Measurements from ENCODE around the gene SPI1. TPM values are rescaled to one million over a fixed set of nuclear protein-coding genes. Genes with fewer than 3 reads are reported as not detected.
A peak's percentile ranks its signal among the peaks of the same experiment; 100 is the strongest.

SPI1 gene
- total RNA-seq, 1 donor from 2014 or later: not detected

DNA sequence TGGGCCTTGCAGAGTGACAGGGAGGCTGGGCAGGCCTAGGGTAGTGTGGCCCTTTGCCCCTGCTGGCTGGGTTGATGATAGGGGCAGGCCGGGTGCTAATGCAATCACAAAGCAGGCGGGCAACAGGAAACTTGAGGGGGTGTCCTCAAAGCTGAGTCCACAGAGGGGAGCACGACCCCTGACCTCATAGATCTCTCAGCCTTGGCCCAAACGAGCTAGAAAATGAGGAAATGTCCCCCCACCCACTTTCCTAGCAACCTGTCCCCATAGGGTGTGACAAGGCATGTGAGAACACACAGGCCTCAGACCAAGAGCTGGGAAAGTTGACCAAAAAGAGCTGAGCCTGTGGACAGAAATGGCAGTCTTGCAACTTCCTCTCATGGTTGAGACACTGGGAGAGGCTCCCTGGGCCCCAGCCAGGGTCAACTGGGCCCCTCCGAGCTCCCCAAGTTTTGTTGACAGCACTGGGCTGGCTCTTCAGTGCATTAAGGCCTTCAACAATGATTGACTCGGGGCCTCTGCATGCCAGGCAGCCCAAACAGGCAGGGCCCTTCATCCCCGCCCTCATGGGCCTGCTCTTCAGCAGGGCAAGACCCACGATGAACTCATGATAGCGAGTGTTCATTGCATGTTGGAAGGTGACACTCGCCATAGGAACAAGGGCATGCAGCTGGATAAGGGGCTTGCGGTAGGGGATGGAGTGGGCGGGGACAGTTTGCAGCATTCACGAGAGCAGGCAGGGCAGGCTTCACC, 9.8 kb upstream of the SPI1 start:
- Histone ChIP-seq H3K27me3 (no peaks in the 10 kb centered on the region), H3K4me2 (no peak overlapping the region), H3K4me3 (no peak overlapping the region), H3K79me2 (ENCODE audit: low read depth) (no peaks in the 10 kb centered on the region), H3K9me3 (ENCODE audit: low read depth) (no peaks in the 10 kb centered on the region), H4K20me1 (ENCODE audit: low read depth) (no peaks in the 10 kb centered on the region), H3K36me3 (no peaks in the 10 kb centered on the region), H3K9ac (no peak overlapping the region), H2AFZ (replicated peaks) (no peak overlapping the region), H3K27ac (no peak overlapping the region), H3K4me1 (no peaks in the 10 kb centered on the region), H3F3A (ENCODE audit: low read depth) (no peaks in the 10 kb centered on the region)
- Mint-ChIP-seq H3K36me3 (no peaks in the 10 kb centered on the region), H3K4me3 (no peak overlapping the region), H3K9me3 (no peaks in the 10 kb centered on the region), H3K27ac (no peak overlapping the region), H3K4me1 (no peaks in the 10 kb centered on the region), H3K27me3 (ENCODE audit: insufficient read depth, low read depth) (peaks cover under 1% of the 10 kb centered on the region)
- DNase-seq (ENCODE audit: low spot score): no peak
- TF ChIP-seq EZH2phosphoT487 (IDR thresholded peaks at IDR 0.05) (no peak), EZH2 (IDR thresholded peaks at IDR 0.05) (no peak)
- TF ChIP-seq, protein P1, sequence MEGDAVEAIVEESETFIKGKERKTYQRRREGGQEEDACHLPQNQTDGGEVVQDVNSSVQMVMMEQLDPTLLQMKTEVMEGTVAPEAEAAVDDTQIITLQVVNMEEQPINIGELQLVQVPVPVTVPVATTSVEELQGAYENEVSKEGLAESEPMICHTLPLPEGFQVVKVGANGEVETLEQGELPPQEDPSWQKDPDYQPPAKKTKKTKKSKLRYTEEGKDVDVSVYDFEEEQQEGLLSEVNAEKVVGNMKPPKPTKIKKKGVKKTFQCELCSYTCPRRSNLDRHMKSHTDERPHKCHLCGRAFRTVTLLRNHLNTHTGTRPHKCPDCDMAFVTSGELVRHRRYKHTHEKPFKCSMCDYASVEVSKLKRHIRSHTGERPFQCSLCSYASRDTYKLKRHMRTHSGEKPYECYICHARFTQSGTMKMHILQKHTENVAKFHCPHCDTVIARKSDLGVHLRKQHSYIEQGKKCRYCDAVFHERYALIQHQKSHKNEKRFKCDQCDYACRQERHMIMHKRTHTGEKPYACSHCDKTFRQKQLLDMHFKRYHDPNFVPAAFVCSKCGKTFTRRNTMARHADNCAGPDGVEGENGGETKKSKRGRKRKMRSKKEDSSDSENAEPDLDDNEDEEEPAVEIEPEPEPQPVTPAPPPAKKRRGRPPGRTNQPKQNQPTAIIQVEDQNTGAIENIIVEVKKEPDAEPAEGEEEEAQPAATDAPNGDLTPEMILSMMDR (IDR thresholded peaks at IDR 0.05): no peak

DNA sequence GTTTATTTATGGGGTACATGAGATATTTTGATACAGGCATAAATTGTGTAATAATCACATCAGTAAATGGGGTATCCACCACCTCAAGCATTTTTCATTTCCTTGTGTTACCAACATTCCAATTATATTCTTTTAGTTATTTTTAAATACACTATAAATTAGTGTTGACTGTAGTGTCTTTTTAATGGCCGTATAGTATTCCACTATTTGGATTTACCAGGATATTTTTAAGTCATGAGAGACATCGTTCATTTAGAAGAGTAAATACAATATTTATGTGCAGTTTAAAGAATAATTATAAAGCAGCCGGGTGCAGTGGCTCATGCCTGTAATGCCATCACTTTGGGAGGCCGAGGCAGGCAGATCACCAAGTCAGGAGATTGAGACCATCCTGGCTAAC, 6.2 kb upstream of the SPI1 start:
- no peaks in the 10 kb centered on the region for H3K9me3 Mint-ChIP-seq
- Histone ChIP-seq H3K4me1 (no peaks in the 10 kb centered on the region), H3K9me3 (ENCODE audit: low read depth) (no peaks in the 10 kb centered on the region), H2AFZ (replicated peaks) (no peak overlapping the region), H4K20me1 (ENCODE audit: low read depth) (no peaks in the 10 kb centered on the region), H3K9ac (no peak overlapping the region), H3K27me3 (no peaks in the 10 kb centered on the region), H3K4me2 (no peak overlapping the region), H3K4me3 (no peak overlapping the region), H3K36me3 (no peaks in the 10 kb centered on the region), H3K27ac (no peak overlapping the region), H3K79me2 (ENCODE audit: low read depth) (no peaks in the 10 kb centered on the region), H3F3A (ENCODE audit: low read depth) (no peaks in the 10 kb centered on the region)
- H3K27ac Mint-ChIP-seq: no peak overlapping the region
- no peak overlapping the region for H3K4me3 Mint-ChIP-seq
- H3K4me1 Mint-ChIP-seq: no peaks in the 10 kb centered on the region
- peaks cover 6% of the 10 kb centered on the region for H3K27me3 Mint-ChIP-seq (ENCODE audit: insufficient read depth, low read depth)
- TF ChIP-seq EZH2phosphoT487 (IDR thresholded peaks at IDR 0.05): no peak
- no peak for TF ChIP-seq EZH2 (IDR thresholded peaks at IDR 0.05)
- TF ChIP-seq, protein P1 (IDR thresholded peaks at IDR 0.05): no peak
- no peaks in the 10 kb centered on the region for H3K36me3 Mint-ChIP-seq
- no peak for DNase-seq (ENCODE audit: low spot score)

DNA sequence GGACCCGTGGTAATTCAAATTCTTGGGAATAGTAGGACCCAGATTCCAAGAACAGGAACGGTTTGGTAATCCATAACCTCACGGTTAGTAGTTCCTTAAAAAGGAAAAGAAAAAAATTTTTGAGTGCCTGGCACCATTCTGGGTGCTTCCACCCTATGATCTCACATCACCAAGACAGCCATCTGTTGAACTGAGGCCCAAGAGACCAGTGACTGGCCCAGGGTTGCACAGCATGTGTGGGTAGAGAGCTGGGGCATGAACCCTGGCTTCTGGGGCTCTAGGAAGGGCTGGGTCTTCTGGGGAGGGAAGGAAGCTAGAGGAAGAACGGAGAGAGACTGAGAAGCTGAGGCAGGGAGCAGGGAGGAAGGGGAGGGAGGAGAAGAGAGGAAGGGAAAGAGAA, 4.7 kb upstream of the SPI1 start:
- H3F3A ChIP-seq (ENCODE audit: low read depth): no peaks in the 10 kb centered on the region
- H3K4me3 ChIP-seq: no peak overlapping the region
- H3K27me3 Mint-ChIP-seq (ENCODE audit: insufficient read depth, low read depth): peaks cover 6% of the 10 kb centered on the region
- no peak overlapping the region for H3K9ac ChIP-seq
- no peaks in the 10 kb centered on the region for H3K9me3 ChIP-seq (ENCODE audit: low read depth)
- H3K27ac Mint-ChIP-seq: no peak overlapping the region
- H3K4me3 Mint-ChIP-seq: no peak overlapping the region
- H3K9me3 Mint-ChIP-seq: no peaks in the 10 kb centered on the region
- no peaks in the 10 kb centered on the region for H3K36me3 ChIP-seq
- peak overlapping the region; percentile 50 for H2AFZ ChIP-seq (replicated peaks)
- H3K27ac ChIP-seq: no peak overlapping the region
- no peaks in the 10 kb centered on the region for H3K79me2 ChIP-seq (ENCODE audit: low read depth)
- H3K4me2 ChIP-seq: no peak overlapping the region
- H3K4me1 ChIP-seq: no peaks in the 10 kb centered on the region
- H3K36me3 Mint-ChIP-seq: no peaks in the 10 kb centered on the region
- TF ChIP-seq EZH2phosphoT487 (IDR thresholded peaks at IDR 0.05) (no peak), EZH2 (IDR thresholded peaks at IDR 0.05) (no peak)
- H3K4me1 Mint-ChIP-seq: no peaks in the 10 kb centered on the region
- no peaks in the 10 kb centered on the region for H3K27me3 ChIP-seq
- DNase-seq (ENCODE audit: low spot score): no peak
- H4K20me1 ChIP-seq (ENCODE audit: low read depth): no peaks in the 10 kb centered on the region

DNA sequence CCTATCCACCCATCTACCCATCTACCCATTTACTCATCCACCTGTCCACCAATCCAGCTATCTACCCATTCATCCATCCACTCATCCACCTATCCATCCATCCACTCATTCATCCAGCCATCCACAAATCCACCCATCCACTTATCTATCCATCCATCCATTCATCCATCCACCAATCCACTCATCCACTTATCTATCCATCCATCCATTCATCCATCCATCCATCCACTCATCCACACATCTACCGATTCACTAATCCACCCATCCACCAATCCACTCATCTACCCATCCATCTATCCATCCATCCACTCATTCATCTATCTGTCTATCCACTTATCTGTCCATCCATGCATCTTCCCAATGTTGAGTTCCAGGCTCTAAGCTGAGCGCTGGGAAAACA, 1.7 kb upstream of the SPI1 start:
- H3K9me3 ChIP-seq (ENCODE audit: low read depth): no peaks in the 10 kb centered on the region
- no peaks in the 10 kb centered on the region for H3K36me3 ChIP-seq
- H3K9me3 Mint-ChIP-seq: no peaks in the 10 kb centered on the region
- H3K4me2 ChIP-seq: no peak overlapping the region
- peaks cover 6% of the 10 kb centered on the region for H3K27me3 Mint-ChIP-seq (ENCODE audit: insufficient read depth, low read depth)
- no peaks in the 10 kb centered on the region for H3F3A ChIP-seq (ENCODE audit: low read depth)
- no peak overlapping the region for H2AFZ ChIP-seq (replicated peaks)
- H3K27me3 ChIP-seq: no peaks in the 10 kb centered on the region
- peaks cover 4% of the 10 kb centered on the region for H3K4me1 Mint-ChIP-seq
- H3K4me3 ChIP-seq: no peak overlapping the region
- no peak for DNase-seq (ENCODE audit: low spot score)
- TF ChIP-seq EZH2phosphoT487 (IDR thresholded peaks at IDR 0.05) (no peak), EZH2 (IDR thresholded peaks at IDR 0.05) (no peak)
- TF ChIP-seq, protein P1 (IDR thresholded peaks at IDR 0.05): no peak
- no peak overlapping the region for H3K4me3 Mint-ChIP-seq
- no peaks in the 10 kb centered on the region for H3K4me1 ChIP-seq
- H3K9ac ChIP-seq: no peak overlapping the region
- no peaks in the 10 kb centered on the region for H4K20me1 ChIP-seq (ENCODE audit: low read depth)
- H3K36me3 Mint-ChIP-seq: no peaks in the 10 kb centered on the region
- H3K27ac Mint-ChIP-seq: no peak overlapping the region
- H3K79me2 ChIP-seq (ENCODE audit: low read depth): no peaks in the 10 kb centered on the region
- H3K27ac ChIP-seq: no peak overlapping the region

All from neural progenitor cell (in vitro differentiated cells).